Measurements from ENCODE around the gene MFSD12.
A peak's percentile ranks its signal among the peaks of the same experiment; 100 is the strongest.

The MFSD12 gene

GRCh38 chr19:3506384-3507340 lies 50.7 kb downstream of the MFSD12 start:
- no peak for TF ChIP-seq CTCF (IDR thresholded peaks at IDR 0.05; ENCODE audit: extremely low read depth, insufficient read depth, missing control alignments)
- peak; percentile 72 for DNase-seq (ENCODE audit: low spot score)
- in situ Hi-C loops (cut with MboI; ENCODE audit: low pct_unique_long_range_greater_than_20kb, low sequenced_read_pairs, unreplicated experiment), result no loop called here

GRCh38 chr19:3505598-3506383 lies 51.6 kb downstream of the MFSD12 start, which contains the start of gene FZR1:
Gene FZR1 (plus strand): TSS chr19:3506311. CDS start chr19:3522990, 16,679 bp downstream.
- peak; percentile 100 for DNase-seq (ENCODE audit: low spot score)
- no peak for TF ChIP-seq CTCF (IDR thresholded peaks at IDR 0.05; ENCODE audit: extremely low read depth, insufficient read depth, missing control alignments)
- in situ Hi-C loops (cut with MboI; ENCODE audit: low pct_unique_long_range_greater_than_20kb, low sequenced_read_pairs, unreplicated experiment), result no loop called here

- in situ Hi-C loops (cut with MboI; ENCODE audit: low pct_unique_long_range_greater_than_20kb, low sequenced_read_pairs, unreplicated experiment), result no loop called here
- no peak for DNase-seq (ENCODE audit: low spot score)
- no peak for TF ChIP-seq CTCF (IDR thresholded peaks at IDR 0.05; ENCODE audit: extremely low read depth, insufficient read depth, missing control alignments)
These were observed 52.7 kb downstream of the MFSD12 start for GRCh38 chr19:3504735-3505134.

GRCh38 chr19:3503036-3503572 lies 54.3 kb downstream of the MFSD12 start:
- in situ Hi-C loops (cut with MboI; ENCODE audit: low pct_unique_long_range_greater_than_20kb, low sequenced_read_pairs, unreplicated experiment), result no loop called here
- no peak for TF ChIP-seq CTCF (IDR thresholded peaks at IDR 0.05; ENCODE audit: extremely low read depth, insufficient read depth, missing control alignments)
- no peak for DNase-seq (ENCODE audit: low spot score)

GRCh38 chr19:3501780-3502179 lies 55.6 kb downstream of the MFSD12 start:
- DNase-seq (ENCODE audit: low spot score), result no peak
- in situ Hi-C loops (cut with MboI; ENCODE audit: low pct_unique_long_range_greater_than_20kb, low sequenced_read_pairs, unreplicated experiment), result no loop called here
- TF ChIP-seq CTCF (IDR thresholded peaks at IDR 0.05; ENCODE audit: extremely low read depth, insufficient read depth, missing control alignments), result no peak

- peak; percentile 97 for DNase-seq (ENCODE audit: low spot score)
- in situ Hi-C loops (cut with MboI; ENCODE audit: low pct_unique_long_range_greater_than_20kb, low sequenced_read_pairs, unreplicated experiment), result no loop called here
- TF ChIP-seq CTCF (IDR thresholded peaks at IDR 0.05; ENCODE audit: extremely low read depth, insufficient read depth, missing control alignments), result no peak
These were observed 56.8 kb downstream of the MFSD12 start, which contains the start of gene DOHH for GRCh38 chr19:3500429-3501101. Gene DOHH (minus strand): TSS chr19:3500674. CDS start chr19:3496814, 3,860 bp downstream.

All from GM13977 (cell line).